H9 (cell line): ENCODE data around the gene B3GALT5. TPM values are rescaled to one million over a fixed set of nuclear protein-coding genes. Genes with fewer than 3 reads are reported as not detected.

Experiments used
- DNase-seq: peaks from one replicate; pipeline ENCODE4 v3.0.0-alpha.2; 2017
- H2AFZ ChIP-seq: one replicate; pipeline ENCODE4 v1.6.1; 2013; ENCODE audit warnings: mild to moderate bottlenecking, low read length, control low read depth, moderate library complexity
- H2AK5ac ChIP-seq: 2 replicates; pipeline ENCODE4 v1.6.1; 2013; ENCODE audit warnings: low read length, control low read depth, mixed read lengths; ENCODE audit not compliant: insufficient read length
- H2BK120ac ChIP-seq: one replicate; pipeline ENCODE4 v1.6.1; 2013; ENCODE audit warnings: low read depth, mild to moderate bottlenecking, low read length, control low read depth, inconsistent platforms; ENCODE audit not compliant: poor library complexity, severe bottlenecking
- H2BK12ac ChIP-seq: 2 replicates; pipeline ENCODE4 v1.6.1; 2013; ENCODE audit warnings: low read length, control low read depth, mixed read lengths, low read depth; ENCODE audit not compliant: insufficient read length
- H2BK15ac ChIP-seq: 2 replicates; pipeline ENCODE4 v1.6.1; 2013; ENCODE audit warnings: low read depth, low read length, control low read depth
- H2BK20ac ChIP-seq: one replicate; pipeline ENCODE4 v1.6.1; 2013; ENCODE audit warnings: low read depth, mild to moderate bottlenecking, low read length, control low read depth, inconsistent platforms; ENCODE audit not compliant: poor library complexity, severe bottlenecking
- H2BK5ac ChIP-seq: 2 replicates; pipeline ENCODE4 v1.6.1; 2013; ENCODE audit warnings: low read length, control low read depth, mixed read lengths; ENCODE audit not compliant: insufficient read length
- H3K14ac ChIP-seq: 2 replicates; pipeline ENCODE4 v1.6.1; 2013; ENCODE audit warnings: low read length, control low read depth; ENCODE audit not compliant: insufficient read depth
- H3K18ac ChIP-seq: 2 replicates; pipeline ENCODE4 v1.6.1; 2013; ENCODE audit warnings: low read depth, mild to moderate bottlenecking, mixed read lengths, low read length, control low read depth; ENCODE audit not compliant: insufficient read length
- H3K23ac ChIP-seq: 2 replicates; pipeline ENCODE4 v1.6.1; 2013; ENCODE audit warnings: low read length, control low read depth, mixed read lengths, low read depth; ENCODE audit not compliant: insufficient read length
- H3K23me2 ChIP-seq: 2 replicates; pipeline ENCODE4 v1.6.1; 2013; ENCODE audit warnings: low read depth, mild to moderate bottlenecking, mixed read lengths, low read length, control low read depth; ENCODE audit not compliant: insufficient read length, poor library complexity, severe bottlenecking
- H3K27ac ChIP-seq: 2 replicates; pipeline ENCODE4 v1.5.1; 2013; ENCODE audit warnings: low read length, control low read depth, mixed read lengths, low read depth; ENCODE audit not compliant: insufficient read length
- H3K27me3 ChIP-seq: 2 replicates; pipeline ENCODE4 v1.6.1; 2013; ENCODE audit warnings: low read length, control low read depth, inconsistent platforms; ENCODE audit not compliant: insufficient read depth
- H3K4ac ChIP-seq: 2 replicates; pipeline ENCODE4 v1.6.1; 2013; ENCODE audit warnings: low read depth, mild to moderate bottlenecking, control low read depth, inconsistent platforms, low read length, moderate library complexity
- H3K4me1 ChIP-seq: 2 replicates; pipeline ENCODE4 v1.6.1; 2013; ENCODE audit warnings: low read length, control low read depth, inconsistent platforms; ENCODE audit not compliant: insufficient read depth
- H3K4me2 ChIP-seq: 2 replicates; pipeline ENCODE4 v1.6.1; 2013; ENCODE audit warnings: low read length, control low read depth, mixed read lengths; ENCODE audit not compliant: insufficient read length, insufficient read depth
- H3K56ac ChIP-seq: 2 replicates; pipeline ENCODE4 v1.6.1; 2013; ENCODE audit warnings: low read depth, mild to moderate bottlenecking, mixed read lengths, low read length, control low read depth; ENCODE audit not compliant: insufficient read length
- H3K79me1 ChIP-seq: 2 replicates; pipeline ENCODE4 v1.6.1; 2013; ENCODE audit warnings: low read depth, mild to moderate bottlenecking, moderate library complexity, low read length, control low read depth, inconsistent platforms; ENCODE audit not compliant: insufficient read depth, poor library complexity, severe bottlenecking
- H3K79me2 ChIP-seq: 2 replicates; pipeline ENCODE4 v1.6.1; 2013; ENCODE audit warnings: low read length, control low read depth, inconsistent platforms; ENCODE audit not compliant: insufficient read depth
- H3K9ac ChIP-seq: 2 replicates; pipeline ENCODE4 v1.6.1; 2013; ENCODE audit warnings: low read length, control low read depth, mixed read lengths; ENCODE audit not compliant: insufficient read length; ENCODE audit errors: extremely low read depth
- H3K9me3 ChIP-seq: one replicate; pipeline ENCODE4 v1.6.1; 2013; ENCODE audit warnings: low read depth, low read length, inconsistent platforms; ENCODE audit not compliant: control insufficient read depth
- H3T11ph ChIP-seq: one replicate; pipeline ENCODE4 v1.6.1; 2013; ENCODE audit warnings: mild to moderate bottlenecking, low read length, control low read depth, inconsistent platforms
- H4K20me1 ChIP-seq: one replicate; pipeline ENCODE4 v1.6.1; 2013; ENCODE audit not compliant: control insufficient read depth, insufficient read length, insufficient read depth
- H4K5ac ChIP-seq: 2 replicates; pipeline ENCODE4 v1.6.1; 2013; ENCODE audit warnings: low read depth, mild to moderate bottlenecking, mixed read lengths, low read length, control low read depth; ENCODE audit not compliant: insufficient read length
- H4K8ac ChIP-seq: replicated peaks from 2 replicates; pipeline ENCODE4 v1.6.1; 2013; ENCODE audit warnings: low read length, control low read depth, mixed read lengths, low read depth; ENCODE audit not compliant: insufficient read length
- H4K91ac ChIP-seq: 2 replicates; pipeline ENCODE4 v1.6.1; 2013; ENCODE audit warnings: low read depth, mild to moderate bottlenecking, moderate library complexity, mixed read lengths, low read length, control low read depth; ENCODE audit not compliant: insufficient read length
- H3K27ac Mint-ChIP-seq, 3 experiments: 2 replicates in 2 of 3; 3 replicates in 1 of 3; pipeline ENCODE4 v1.8.0; 2020 to 2021; ENCODE audit warnings: mixed read lengths in 3 of 3, mild to moderate bottlenecking in 1 of 3, moderate library complexity in 1 of 3
- H3K27me3 Mint-ChIP-seq: 2 replicates; pipeline ENCODE4 v1.8.0; 2021; ENCODE audit warnings: low read depth, mild to moderate bottlenecking, moderate library complexity, mixed read lengths
- H3K36me3 Mint-ChIP-seq, 3 experiments: 2 replicates in 2 of 3; 3 replicates in 1 of 3; pipeline ENCODE4 v1.8.0; 2020 to 2021; ENCODE audit warnings: low read depth in 3 of 3, mixed read lengths in 3 of 3; ENCODE audit not compliant: insufficient read depth in 1 of 3
- H3K4me1 Mint-ChIP-seq, 2 experiments: 2 replicates each; pipeline ENCODE4 v1.8.0; 2020; ENCODE audit warnings: mixed read lengths in 2 of 2
- H3K4me3 Mint-ChIP-seq, 2 experiments: 2 replicates in 1 of 2; 3 replicates in 1 of 2; pipeline ENCODE4 v1.8.0; 2020 to 2021; ENCODE audit warnings: mild to moderate bottlenecking in 2 of 2, mixed read lengths in 2 of 2, moderate library complexity in 1 of 2
- H3K9me3 Mint-ChIP-seq, 2 experiments: 2 replicates in 1 of 2; 3 replicates in 1 of 2; pipeline ENCODE4 v1.8.0; 2020; ENCODE audit warnings: mild to moderate bottlenecking in 2 of 2, mixed read lengths in 2 of 2, moderate library complexity in 1 of 2
- WGBS: extraction: QIAGEN DNeasy Blood & Tissue Kit; methylation state at CpG from one replicate; pipeline ENCODE4 v1.1.7; 2013; ENCODE audit warnings: missing lambda C conversion rate, low lambda C conversion rate, mixed read lengths; ENCODE audit not compliant: insufficient read length; ENCODE audit errors: extremely low coverage; 5-methylcytosine and 5-hydroxymethylcytosine counted together
- total RNA-seq: library from RNA; stranded (reverse); gene quantifications from 2 replicates; pipeline ENCODE4 v1.2.1, GENCODE V29; 2021
- TF ChIP-seq, protein P1 (sequence below): fragments of 200-600 bp; sonication (generic); conservative IDR thresholded peaks from 3 replicates; pipeline ENCODE4 v1.8.0; 2021; ENCODE audit warnings: antibody characterized with exemption, mild to moderate bottlenecking

B3GALT5 gene
- total RNA-seq, 1 experiment from 2014 or later = 24.7 TPM

GRCh38 chr21:39707316-39707715 lies 94.6 kb downstream of the B3GALT5 start:
- Histone ChIP-seq H2BK5ac (no peak overlapping the region), H3K4me2 (peak overlapping the region; percentile 13), H2BK120ac (no peak overlapping the region), H2AK5ac (no peak overlapping the region), H3K18ac (no peak overlapping the region), H3K4me1 (peaks cover 15% of the 10 kb centered on the region), H3K27me3 (no peaks in the 10 kb centered on the region), H3K79me1 (no peaks in the 10 kb centered on the region), H3K9me3 (no peaks in the 10 kb centered on the region), H4K5ac (no peak overlapping the region), H3T11ph (no peak overlapping the region), H3K4ac (no peak overlapping the region), H3K27ac (peak overlapping the region; percentile 41), H3K23me2 (no peaks in the 10 kb centered on the region), H4K20me1 (no peaks in the 10 kb centered on the region), H2AFZ (no peak overlapping the region), H3K9ac (no peak overlapping the region), H4K8ac (no peak overlapping the region), H3K23ac (no peak overlapping the region), H3K79me2 (no peaks in the 10 kb centered on the region), H3K14ac (no peak overlapping the region), H4K91ac (no peak overlapping the region), H2BK15ac (no peak overlapping the region), H2BK12ac (no peak overlapping the region), H2BK20ac (no peak overlapping the region), H3K56ac (no peak overlapping the region)
- Mint-ChIP-seq H3K27ac (peak overlapping the region; percentile 89 to 97 (median 94)), H3K9me3 (peaks cover 31 to 32% of the 10 kb centered on the region in 2 experiments), H3K27me3 (no peaks in the 10 kb centered on the region; the same call in 1 of the 2 replicates), H3K4me3 (peak overlapping the region in 1 of 2 experiments; percentile 62; a peak in 3 of 5 replicates), H3K36me3 (peaks cover 30 to 58% (median 38%) of the 10 kb centered on the region in 3 experiments), H3K4me1 (peaks cover 35 to 40% of the 10 kb centered on the region in 2 experiments)
- peak; percentile 48 for DNase-seq
- WGBS = no CpG with 5 or more reads among the region's 1 CpG
- TF ChIP-seq, protein P1, sequence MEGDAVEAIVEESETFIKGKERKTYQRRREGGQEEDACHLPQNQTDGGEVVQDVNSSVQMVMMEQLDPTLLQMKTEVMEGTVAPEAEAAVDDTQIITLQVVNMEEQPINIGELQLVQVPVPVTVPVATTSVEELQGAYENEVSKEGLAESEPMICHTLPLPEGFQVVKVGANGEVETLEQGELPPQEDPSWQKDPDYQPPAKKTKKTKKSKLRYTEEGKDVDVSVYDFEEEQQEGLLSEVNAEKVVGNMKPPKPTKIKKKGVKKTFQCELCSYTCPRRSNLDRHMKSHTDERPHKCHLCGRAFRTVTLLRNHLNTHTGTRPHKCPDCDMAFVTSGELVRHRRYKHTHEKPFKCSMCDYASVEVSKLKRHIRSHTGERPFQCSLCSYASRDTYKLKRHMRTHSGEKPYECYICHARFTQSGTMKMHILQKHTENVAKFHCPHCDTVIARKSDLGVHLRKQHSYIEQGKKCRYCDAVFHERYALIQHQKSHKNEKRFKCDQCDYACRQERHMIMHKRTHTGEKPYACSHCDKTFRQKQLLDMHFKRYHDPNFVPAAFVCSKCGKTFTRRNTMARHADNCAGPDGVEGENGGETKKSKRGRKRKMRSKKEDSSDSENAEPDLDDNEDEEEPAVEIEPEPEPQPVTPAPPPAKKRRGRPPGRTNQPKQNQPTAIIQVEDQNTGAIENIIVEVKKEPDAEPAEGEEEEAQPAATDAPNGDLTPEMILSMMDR = no peak
